ELF-1 (cell line): ENCODE measurements around the gene ID2.

Experiments
- DNase-seq: peaks from one replicate; pipeline ENCODE4 v3.0.0-alpha.2; 2016; ENCODE audit warnings: low read depth, low spot score

ID2 gene, protein sequence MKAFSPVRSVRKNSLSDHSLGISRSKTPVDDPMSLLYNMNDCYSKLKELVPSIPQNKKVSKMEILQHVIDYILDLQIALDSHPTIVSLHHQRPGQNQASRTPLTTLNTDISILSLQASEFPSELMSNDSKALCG

DNA sequence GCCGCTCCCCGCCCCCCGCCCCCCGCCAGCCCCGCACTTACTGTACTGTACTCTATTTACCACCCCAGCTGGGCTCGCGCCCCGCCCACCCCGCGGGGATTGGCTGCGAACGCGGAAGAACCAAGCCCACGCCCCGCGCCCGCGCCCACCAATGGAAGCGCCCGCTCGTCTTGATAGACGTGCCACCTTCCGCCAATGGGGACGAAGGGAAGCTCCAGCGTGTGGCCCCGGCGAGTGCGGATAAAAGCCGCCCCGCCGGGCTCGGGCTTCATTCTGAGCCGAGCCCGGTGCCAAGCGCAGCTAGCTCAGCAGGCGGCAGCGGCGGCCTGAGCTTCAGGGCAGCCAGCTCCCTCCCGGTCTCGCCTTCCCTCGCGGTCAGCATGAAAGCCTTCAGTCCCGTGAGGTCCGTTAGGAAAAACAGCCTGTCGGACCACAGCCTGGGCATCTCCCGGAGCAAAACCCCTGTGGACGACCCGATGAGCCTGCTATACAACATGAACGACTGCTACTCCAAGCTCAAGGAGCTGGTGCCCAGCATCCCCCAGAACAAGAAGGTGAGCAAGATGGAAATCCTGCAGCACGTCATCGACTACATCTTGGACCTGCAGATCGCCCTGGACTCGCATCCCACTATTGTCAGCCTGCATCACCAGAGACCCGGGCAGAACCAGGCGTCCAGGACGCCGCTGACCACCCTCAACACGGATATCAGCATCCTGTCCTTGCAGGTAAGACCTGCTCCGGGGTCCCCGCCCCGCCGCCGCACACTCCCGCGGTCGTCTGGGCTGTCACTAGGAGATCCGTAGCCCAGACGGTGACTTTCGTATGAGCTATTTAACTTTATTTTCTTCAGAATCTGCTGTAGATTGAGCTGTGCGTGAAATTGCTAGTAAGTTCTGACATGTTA is at the start of gene ID2:
ID2 (plus strand) TSS at position 271 of the 907 bp plus-strand sequence; CDS start at position 381, 110 bp downstream.
- peak; percentile 100 for DNase-seq

DNA sequence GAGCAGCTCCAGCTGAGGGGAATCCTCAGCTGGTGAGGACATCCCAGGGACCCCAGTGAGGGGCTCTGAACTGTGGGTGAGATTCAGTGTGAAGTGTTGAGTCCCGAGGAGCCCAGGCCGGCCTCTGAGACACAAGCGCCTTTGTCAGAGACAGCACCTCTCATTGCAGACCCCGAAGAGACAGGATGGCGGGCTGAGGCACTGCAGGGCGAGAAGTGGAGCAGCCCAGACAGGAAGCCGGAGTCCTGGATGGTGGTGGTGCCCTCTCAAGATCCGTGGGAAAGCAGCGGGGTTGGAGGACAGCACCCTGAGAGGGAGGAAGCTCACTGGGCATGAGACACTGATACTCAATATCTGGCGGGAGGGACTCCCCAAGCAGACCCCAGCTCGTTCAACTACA is 49.1 kb upstream of the ID2 start:
- DNase-seq: no peak

DNA sequence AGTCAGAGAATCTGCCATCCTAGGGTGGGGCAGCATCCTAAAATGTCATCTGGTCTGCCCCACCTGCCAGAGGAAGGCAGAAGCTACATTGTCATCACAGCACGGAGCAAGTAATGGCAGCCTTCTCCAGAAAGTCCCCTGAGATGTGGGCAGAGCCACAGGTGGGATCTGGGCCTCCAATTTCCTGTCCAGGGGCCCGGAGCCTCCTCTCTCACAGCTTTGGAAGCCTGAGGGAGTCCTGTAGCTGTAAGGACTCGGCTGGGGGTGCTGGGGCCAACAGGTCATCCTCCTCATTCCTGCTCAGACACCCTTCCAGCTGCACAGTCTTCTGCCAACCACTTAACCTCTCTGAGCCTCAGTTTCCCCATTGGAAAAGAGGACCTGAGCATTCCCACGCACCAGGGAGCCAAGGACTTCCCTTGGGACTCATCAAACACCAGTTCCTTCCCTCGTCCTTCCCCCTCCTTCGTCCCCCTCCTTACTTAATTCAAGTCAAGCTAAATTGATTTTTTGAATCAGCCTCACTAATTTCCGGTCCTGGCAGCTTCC is 48.6 kb upstream of the ID2 start:
- DNase-seq: no peak

DNA sequence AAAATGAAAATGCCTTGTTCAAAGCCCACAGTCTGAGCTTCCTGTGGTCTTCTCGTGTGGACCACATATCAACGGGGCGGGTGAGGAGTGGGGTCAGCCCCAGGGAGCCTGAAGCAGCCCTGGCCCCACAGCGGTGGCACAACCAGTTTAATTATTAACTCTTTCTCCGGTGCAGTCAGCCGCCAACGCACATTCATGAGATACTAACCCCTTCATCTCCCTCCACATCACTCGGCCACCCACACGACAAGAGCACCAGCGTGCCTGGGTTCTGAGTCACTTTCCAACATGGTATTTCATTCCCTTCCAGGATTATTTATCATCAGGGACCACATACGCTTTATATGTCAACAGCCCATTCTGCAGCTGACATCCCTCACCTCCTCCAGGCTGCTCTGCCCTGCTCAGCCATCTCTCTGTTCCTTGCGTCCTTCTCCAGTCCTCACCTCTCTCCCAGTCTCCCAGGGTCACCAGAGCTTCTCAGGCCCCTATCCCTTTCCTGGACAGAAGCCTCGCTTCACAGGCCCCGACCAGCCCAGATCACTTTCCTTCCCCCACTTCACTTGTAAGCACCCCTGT is 48.0 kb upstream of the ID2 start:
- DNase-seq: no peak

DNA sequence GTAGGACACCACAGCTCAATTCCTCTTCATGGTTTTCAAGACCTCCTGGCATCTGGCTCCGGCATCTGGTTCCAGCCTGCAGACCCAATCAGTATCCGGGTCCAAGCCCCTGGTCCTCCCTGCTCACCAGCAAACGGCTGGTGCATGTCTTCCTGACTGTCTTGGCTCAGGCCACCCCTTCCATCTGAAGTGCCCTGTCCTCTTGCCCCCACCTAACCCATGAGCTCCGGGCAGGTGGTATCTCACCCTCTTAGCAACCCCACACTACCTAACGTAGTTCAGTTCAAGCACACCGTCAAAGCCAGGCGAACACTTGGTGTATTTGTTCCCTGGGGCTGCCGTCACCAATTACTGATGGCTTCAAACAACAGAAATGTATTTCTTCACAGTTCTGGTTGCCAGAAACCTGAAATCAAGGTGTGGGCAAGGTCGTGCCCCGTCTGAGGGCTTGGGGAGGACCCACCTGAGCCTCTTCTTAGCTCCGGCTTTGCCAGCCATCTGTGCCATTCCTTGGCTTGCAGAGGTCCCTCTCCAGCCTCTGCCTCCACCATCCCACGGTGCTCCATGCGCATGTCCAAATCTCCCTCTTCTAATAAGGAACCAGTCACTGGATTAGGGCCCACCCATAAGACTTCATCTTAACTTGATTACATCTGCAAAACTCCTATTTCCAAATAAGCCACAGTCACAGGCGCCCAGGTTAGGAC is 47.2 kb upstream of the ID2 start:
- DNase-seq: no peak

DNA sequence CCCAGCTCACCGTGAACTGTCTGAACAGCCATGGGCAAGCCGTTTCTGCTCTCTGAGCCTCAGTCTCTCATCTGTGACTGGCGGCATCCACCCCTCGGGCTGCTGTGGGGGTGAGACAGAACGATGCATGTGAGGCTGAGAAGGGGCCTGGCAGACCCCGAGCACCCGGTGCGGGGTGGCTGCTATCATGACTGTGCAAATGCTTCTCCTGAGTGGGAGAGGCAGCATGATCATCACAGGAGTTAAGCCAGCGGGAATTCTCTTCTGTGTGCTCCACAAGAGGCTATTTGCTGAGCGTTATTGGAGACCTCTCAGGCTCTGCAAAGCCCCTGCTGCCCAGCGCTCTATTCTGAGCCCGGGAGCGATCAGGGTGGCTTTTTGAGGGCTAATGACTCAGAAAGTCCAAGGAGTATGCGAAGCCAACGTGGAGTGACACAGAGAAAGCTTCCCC is 45.8 kb upstream of the ID2 start:
- peak; percentile 47 for DNase-seq

DNA sequence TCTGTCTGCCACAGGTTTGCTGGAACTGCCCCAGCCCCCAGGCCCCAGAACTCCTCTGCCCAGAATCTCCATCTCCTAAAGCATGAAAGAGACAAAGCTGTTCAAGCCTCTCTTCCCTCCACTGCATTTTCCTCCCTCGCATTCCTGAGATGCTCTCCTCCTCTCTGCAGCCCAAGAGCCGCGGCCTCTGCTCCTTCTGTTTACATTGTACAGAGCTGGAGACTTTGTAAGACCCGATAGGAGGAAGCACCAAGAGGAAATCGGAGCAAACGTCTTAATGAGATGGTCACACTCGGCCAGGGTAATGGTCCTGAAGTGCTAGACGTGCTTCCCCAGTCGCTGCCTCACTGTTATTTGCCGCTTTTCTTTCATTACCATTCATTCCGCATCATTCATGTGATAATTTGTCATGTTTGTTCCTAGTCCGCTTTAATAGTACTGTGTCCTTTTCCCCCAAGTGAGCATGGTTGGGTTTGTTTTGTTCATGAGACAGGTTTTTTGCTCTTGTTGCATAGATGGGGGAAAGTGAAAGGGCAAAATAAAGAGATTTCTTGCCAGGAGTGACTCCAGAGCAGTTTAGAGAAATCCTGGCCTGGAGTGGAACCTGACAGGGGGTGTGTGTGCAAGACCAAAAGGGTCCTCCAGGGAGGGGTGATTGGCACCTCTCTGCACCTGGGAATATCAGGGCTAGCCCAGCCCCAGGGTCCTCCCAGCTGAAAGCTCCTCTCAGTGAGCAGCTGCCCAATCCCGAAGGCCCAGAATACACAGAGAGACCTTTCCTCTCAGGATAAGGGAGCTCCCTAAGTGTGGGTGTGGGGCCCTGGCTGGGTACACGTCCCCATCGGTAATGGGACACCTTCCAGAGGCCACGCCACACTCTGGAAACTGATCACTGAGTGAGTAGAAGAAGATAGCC is 44.9 kb upstream of the ID2 start:
- DNase-seq: peak; percentile 90

DNA sequence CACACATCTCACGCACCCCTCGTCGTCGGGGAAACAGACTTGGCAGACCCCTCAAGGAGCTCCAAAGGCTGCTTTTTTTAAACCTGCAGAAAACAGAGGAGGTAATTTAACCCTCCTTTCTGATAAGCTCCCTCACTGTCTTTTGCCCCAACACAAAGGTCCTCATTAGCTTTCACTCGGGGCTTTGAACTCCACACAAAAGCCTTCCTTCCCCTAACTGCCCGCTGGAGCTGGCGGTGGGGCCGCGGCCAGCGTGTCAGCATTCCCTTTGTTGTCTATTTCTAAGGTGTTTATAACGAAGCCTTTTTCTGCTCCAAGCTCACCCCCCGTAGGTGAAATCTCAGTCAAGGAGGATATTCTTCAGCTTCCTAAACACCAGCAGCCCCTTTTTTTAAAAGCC is 43.5 kb upstream of the ID2 start:
- DNase-seq: peak; percentile 67

DNA sequence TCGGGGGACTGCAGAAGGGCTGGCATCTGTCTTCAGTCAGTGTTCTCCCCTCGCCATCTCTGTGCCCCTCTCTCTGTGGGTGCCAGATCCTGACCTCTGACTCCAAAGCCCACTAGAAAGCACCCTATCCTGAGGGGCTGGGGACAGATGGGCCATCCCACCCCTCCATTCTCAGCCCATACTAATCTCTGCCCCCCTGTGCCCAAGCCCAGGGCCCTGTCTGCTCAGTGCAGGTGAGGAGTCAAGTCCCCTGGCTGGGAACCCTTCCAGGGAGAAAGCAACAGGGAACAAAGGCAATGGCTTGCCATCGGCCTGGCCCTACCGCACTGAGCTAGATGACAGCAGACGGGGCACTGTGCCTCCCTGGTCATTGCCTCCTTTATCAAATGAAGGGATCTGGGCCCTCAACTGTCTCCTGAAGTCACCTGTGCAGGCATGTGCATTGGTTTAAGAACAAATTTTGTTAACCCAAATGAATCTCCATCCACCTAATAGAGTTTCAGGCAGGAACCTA is 42.7 kb upstream of the ID2 start:
- no peak for DNase-seq

DNA sequence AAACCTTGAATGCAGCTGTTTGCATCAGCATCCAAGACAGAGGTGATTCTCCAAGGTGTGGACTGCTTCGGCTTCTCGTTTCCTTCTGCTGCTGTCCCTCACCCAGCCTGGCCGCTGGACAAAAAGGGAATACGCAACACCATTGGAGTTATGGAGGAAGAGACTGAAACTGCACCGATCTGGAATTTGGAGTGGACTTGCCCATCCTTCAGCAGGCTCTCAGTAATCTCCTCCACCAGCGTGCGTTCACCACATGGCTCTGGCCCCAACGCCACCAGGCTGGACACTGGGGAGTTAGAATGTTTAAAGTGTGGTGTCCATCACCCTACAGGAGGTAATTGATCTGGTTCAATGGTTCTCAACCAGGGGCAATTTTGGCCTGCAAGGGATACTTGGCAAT is 41.4 kb upstream of the ID2 start:
- DNase-seq: no peak

DNA sequence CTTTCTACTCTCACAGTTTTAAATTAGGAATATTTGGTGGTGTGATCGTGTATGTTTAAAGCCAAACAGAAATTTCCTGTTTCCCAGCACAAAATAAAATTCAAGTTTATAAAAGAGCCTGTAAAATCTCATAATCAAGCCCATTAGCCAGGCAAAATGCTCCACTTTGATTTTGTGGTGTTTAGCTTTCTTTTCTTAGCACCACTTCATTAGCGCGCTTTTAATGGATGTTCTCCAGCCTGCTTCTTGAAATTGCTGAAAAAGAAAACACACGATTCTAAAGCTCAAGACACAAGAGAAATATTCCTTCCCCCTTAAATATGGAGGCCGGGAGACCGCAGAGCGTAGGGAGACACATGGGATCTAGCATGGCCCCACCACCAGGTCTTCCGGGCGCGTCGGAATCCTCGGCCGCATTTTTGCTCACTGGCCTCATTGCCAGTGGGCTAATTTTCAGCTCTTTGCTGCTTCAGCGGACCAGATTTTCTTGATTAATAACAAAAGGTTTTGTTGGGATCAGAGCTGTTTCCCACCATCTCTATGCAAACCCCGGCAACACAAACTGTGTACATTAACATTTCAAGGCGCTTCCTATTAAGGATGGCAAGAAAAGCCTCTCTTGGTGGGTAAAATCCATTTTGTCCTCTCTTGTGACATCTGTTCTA is 40.4 kb upstream of the ID2 start:
- peak; percentile 25 for DNase-seq

DNA sequence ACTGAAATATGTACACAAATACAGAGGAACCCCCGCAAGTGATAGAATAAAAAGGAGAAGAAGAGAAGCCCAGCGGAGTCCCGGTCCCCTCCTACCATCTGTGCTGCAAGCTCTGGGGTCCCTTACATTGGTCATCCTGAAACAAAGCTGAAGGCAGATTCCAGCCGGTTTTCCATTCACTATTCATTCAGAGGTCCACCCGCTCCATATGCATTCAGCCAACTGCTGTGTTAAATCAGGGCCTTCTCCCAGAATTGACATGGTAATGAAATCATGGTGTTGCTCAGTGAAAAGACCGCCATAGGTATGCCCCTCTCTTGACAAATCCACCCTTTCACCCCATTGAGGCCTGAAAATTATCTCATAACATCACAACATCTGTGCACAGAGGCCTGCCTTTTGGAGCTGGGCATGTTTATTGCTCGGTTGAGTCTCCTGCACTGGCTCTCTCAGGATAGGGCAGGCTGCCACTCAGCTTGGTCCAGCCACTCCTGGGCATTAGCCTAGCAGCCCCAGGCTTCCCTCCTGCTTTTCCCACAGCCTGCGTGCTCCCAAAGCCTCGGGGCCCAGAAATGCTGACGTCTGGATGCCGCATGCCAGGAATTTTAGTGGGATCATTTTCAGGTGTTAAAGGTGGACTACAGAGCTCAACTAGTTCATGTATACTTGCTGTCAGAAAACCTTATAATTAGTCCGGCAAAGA is 39.3 kb upstream of the ID2 start:
- peak; percentile 53 for DNase-seq

DNA sequence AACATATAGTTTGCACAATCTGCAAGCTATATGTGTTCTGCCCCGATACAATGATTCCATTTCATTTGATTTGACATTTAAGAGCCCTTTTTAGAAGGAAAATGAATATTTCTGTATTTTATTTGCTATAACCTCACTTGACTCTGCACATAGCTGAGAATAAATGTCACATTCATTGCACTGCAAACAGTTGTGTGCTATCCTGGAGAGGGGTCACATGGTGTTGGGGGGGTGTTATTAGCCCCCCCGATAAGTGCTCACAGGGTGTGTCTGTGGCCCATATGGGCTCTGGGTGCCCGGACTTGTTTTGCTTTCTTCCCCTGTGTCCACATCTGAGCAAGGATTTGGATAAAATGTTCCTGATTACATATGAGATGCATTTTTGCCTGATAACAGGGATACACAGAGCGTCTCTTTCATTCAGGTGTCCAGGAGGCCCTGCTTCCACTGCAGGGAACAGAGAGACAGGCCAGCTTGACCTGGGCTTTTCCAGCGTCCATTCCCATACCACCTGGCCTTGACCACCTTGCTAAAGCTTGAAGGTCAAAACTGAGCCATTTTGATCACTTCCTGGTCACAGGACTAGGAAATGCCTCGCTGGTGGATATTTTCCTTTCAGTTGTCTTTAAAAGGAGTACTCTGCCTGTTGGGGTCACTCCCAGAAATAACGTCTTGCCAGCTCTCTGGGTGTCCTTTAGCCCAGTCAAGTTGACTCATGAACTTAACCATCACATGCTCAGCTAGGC is 38.4 kb upstream of the ID2 start:
- DNase-seq: no peak

DNA sequence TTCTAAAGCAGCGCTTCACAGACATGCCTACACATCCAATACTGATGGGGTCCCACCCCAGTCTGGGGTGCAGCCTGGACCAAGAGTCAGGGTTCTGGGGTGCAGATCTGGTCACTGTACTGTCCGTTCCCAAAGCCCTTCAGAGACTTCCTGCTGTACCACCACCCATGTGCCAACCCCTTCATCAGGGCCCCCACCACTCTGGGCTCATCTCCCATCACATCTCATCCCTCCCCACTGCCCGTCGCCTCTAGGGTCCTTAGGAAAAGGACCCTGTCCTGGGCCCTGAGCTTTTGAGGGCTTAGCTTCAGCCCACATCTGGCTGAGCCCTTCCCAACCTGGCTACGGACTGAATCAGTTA is 37.9 kb upstream of the ID2 start:
- no peak for DNase-seq

DNA sequence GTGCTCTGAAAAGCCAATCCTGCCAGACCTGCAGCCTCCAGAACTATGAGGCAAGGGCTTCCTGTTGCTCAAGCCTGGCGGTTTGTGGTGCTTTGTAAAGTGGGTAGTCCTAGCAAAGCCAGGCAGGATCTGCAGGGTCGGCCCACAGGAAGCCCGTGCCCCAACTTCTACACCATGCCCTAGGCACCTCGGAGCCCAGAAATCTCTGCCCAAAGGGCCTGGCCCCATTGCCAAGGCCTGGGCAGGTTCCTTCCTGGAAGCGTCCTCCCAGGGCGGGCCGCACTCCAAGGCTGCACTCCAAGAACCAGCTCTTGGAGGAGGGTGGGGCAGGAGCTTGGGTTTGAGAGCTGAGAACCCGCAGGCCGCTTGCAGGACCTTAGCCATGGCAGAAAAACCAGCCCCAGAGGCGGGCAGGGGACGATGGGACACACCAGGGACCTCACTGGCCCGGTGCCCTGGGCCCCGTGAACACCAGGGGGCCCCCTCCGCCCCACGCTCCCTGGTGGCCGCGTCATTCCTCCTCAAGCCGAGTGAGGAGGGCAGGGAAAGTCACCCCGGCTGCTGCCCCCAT is 37.2 kb upstream of the ID2 start:
- no peak for DNase-seq

DNA sequence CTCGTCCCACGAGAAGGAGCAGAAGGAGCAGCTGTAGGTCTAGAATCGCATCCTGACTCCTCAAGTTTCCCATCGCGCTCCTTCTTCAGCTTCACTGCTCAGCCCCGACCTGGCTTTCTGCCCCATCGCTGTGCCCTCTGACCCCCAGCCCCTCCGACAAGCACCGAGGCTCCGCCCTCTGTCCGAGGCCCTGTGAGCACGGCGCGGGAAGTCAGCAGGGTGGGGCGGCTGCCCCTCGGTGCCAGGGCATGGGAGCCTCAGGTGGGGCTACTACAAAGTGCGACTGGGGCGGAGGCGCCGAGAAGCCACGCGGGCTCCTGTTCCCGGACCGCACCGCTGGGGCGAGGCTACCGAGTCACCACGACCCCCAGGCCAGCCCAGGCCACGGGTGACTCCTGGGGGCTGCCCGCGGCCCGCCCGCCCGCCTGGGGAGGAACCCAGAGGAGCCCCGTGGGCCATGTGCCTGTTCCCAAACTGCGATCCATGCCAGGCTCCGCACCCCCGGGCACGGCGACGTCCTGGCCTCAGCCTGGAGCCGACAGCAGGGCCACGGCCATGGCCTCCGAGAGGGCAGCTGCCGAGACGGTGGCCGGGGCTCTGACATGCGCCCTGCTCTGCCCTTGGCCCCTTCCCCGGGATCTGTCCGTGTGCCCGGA is 36.6 kb upstream of the ID2 start:
- no peak for DNase-seq

DNA sequence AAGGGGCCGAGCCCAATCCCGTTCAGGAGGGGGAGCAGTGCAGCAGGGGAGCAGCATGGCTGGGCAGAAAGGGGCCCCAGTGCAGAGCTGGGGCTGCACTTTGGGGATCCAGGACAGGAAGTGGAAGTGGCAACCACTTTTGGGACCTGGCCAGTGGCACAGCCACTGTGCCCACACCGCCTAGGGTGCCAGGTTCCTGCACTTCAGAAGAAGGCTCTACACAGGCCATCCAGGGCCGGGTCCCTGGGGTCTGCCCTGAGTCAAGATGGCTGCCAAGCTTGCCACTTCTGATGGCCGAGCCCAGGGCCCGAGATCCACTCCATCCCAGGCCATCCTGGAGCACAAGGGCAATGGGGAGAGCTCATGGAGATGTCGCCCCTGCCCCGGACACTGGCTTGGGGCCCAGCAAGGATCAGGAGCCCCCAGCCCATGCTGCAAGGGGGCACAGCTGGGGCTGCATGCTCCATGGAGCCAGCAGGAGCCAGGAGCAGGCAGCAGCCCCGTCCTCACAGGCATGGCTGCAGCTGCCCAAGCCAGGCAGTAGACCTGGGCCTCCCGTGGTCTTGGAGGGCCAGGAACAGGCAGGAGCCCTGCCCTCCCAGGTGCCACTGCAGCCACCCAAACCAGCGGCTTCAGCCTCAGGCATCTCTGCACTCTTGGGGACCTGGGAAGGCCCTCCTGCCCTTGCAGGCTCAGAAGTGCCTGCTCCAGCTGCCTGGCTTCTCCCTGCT is 35.0 kb upstream of the ID2 start:
- no peak for DNase-seq
